ENCODE data around the gene MMEL1.
"Not testable (repeated sequence)": the region's sequence is repeated elsewhere in the genome, so short reads cannot be mapped to it uniquely, and the experiment has no call there.

Gene MMEL1

DNA sequence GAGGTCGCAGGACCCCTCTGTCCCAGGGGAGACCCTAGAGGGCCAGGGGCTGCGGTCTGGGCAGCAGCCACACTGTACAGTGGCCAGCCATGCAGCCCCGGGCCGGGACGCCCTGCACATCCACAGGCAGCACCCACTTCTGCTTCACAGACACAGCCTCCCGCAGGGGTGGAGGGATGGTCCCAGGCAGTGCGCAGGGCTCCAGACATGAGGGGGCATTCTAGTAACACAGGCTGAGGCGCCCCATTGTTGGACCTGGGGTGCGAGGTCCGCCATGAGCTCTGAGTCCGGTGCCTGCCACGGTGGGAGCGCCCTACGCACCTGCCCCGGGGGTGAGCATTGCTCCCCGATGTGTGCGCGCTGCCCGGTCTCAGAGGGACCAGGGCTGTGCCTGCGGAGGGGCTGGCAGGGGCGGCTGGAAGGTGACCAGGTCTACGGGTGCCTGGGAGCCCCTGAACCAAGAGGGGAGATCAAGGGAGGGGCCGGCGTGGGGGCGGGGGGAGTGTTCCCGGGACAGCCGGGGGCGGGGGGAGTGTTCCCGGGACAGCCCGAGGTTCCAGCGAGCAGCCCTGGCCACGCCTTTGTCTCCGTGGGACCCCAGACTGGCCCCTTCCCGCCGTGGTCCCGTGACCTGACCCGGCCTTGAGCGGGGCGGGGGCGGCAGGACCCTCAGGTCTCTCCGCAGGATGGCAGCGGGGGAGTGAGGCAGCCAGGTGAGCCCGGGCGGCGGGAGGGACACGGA, 4.5 kb downstream of the MMEL1 start:
- no peak for DNase-seq

- DNase-seq: no peak
Observed at GRCh38 chr1:2627746-2628145, 5.1 kb downstream of the MMEL1 start.

GRCh38 chr1:2625748-2626147, 7.1 kb downstream of the MMEL1 start:
- DNase-seq: not testable (repeated sequence)

GRCh38 chr1:2625311-2625710, 7.5 kb downstream of the MMEL1 start:
- no peak for DNase-seq

DNA sequence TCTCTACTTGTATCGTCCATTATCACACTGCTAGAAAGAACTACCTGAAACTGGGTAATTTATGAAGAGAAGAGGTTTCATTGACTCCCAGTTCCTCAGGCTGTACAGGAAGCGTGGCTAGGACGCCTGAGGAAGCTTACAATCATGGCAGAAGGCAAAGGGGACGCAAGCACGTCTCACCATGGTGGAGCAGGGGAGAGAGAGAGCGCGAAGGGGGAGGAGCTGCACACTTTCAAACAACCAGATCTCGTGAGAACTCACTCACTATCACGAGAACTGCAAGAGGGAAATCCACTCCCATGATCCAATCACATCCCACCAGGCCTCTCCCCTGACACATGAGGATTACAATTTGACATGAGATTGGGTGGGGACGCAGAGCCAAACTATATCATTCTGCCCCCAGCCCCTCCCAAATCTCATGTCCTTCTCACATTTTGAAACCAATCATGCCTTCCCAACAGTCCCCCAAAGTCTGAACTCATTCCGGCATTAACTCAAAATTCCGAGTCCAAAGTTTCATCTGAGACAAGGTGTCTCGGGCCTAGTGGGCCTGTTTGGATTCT, 8.0 kb downstream of the MMEL1 start:
- no peak for DNase-seq

- DNase-seq: no peak
Observed at GRCh38 chr1:2623571-2624337, 9.1 kb downstream of the MMEL1 start.

GRCh38 chr1:2617971-2618470, 14.8 kb downstream of the MMEL1 start:
- DNase-seq: no peak

DNA sequence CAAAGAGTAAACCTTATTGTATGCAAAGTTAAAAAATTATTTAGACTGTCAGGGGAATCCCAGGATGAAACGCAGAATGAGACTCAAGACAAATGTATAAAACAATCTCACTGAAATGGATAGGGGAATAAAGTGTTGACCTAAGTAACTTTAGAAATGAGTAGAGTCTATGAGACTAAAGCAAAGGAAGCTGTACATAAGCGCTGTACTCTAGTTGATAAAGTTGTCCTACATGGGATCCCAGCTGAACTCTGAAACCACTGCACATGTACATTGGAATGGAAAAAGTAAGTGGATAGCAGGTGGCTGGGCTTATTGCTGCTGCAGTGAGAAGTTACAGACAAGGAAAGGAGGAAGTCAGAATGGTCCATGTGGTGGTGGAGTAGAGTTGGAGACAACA, 18.7 kb downstream of the MMEL1 start:
- DNase-seq: no peak

- DNase-seq: no peak
Observed at GRCh38 chr1:2612591-2613365, 20.0 kb downstream of the MMEL1 start.

DNA sequence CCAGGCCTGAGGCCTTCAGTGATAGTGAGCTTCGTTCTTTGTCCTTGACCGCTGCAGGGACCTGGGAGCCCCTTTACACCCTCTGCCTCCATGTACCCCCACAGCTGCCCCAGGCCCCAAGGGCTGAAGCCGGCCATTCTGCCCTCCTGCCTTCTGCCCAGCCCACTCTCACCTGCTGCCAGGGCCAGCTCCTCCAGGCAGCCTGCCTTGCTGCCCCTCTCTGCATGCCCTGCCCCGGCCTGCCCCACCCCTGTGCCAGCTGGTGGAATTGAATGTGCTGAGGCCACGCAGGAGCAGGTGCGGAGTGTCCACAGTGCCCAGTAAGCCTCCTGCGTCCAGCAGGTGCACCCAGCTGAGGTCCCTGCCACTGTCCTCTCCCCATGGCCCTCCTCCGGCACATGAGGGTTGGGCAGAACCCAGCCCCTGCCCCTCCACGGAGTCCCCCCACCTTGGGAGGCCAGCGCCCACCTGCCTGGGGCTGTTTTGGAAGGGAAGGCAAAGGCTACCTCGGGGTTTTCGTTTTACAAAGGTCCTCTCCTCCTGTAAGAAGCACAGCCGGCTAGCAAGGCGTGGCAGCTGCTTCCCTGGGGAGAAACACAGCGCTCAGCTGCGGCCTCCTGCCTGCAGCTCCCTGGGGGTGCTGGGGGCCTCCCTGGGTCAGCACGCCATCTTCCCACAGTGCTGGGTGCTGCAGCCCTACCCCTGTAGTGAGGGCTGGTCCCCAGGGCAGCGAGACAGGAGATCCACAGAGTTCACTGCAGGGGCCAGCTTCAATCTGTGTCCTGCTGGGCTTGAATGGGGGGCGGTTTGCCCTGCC, 21.0 kb downstream of the MMEL1 start:
- DNase-seq: peak; percentile 8

DNA sequence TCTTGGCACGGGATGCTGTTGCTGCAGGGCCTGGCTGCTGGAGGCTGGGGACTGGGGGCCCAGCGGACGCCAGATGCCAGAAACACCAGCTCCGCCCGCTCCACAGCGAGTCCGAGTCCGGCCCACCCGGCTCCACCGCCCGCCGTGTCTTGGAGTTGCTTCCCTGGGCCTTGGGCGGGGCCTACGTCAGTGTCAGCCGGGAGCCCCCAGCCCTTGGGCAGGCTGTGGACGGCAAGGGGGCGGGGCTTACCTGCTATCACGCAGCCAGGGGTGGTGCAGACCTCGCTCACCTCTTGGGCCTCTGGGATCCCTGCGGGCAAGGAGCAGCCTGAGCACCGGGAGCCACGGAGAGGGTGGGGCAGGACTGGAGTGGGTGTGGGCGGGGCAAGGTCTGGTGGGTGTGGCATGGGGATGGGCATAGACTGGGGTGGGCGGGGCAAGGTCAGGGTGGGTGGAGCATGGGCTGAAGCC, 21.8 kb downstream of the MMEL1 start:
- DNase-seq: peak; percentile 12

DNA sequence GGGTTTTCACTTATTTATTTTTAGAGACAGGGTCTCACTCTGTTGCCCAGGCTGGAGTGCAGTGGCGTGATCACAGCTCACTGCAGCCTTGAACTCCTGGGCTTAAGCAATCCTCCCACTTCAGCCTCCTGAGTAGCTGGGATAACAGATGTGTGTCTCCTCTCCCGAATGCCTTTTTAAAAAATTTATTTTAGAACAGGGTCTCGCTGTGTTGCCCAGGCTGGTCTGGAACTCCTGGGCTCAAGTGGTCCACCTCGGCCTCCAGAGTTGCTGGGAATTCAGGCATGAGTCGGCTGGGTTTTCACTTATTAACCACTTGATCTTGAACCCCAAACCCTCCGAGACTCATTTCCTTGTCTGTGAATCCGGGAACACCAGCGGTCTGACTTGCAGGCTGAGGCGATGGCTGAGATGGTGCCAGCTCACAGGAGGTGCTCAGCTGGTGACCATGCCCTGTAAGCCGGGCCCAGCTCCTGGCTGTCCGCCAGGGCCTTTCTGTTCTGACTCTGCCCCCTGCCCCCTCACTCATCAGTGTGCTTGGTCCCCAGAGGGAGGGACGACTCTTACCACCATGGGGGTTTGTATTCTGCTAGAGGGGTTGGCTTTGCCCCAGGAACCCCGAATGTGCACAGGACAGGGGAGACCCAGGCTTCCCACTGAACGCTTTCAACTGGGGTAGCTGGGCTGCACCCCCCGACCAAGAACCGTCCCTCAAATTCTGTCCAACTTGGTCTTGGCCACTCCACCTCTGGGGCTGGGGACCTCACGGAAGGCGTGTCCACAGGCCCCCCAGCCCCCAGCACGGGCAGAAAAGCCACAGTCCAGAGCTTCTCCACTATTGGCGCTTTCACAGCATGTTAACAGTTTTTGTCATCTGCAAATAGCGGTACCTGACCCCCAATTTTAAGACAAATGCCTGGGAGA, 22.5 kb downstream of the MMEL1 start:
- no peak for DNase-seq

DNA sequence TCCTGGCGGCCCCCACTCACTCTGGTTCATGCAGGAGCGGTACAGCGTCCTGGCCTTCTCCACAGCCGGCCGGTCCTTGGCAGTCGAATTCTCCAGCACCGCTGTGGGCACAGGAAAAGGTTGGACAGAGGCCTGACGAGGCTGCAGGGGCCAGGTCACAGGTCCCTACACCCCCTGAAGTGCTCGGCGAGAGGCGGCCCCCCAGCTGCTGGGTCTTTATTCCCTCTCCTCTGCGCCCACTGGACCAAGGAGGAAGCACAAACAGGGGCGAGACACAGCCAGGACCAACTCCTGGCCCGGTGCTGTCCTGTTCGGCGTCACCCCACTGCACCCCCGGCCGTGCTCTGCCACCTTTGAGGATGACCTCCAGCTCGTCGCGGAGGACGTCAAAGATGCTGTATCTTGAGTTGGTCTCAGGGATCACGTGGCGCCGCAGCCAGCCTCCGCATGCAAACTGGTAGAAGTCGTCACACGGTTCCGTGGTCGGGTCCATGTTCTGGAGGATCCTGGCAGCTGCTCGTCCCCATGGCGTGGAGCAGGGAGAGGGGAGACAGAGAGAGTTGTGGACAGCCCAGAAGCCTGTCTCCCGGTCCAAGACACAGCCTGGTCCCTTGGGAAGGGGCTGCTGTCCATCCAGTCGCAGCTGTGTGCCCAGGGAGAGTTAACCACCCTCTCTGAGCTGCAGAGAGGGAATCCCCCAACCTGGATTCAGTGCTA, 23.3 kb downstream of the MMEL1 start:
- DNase-seq: peak; percentile 8

DNA sequence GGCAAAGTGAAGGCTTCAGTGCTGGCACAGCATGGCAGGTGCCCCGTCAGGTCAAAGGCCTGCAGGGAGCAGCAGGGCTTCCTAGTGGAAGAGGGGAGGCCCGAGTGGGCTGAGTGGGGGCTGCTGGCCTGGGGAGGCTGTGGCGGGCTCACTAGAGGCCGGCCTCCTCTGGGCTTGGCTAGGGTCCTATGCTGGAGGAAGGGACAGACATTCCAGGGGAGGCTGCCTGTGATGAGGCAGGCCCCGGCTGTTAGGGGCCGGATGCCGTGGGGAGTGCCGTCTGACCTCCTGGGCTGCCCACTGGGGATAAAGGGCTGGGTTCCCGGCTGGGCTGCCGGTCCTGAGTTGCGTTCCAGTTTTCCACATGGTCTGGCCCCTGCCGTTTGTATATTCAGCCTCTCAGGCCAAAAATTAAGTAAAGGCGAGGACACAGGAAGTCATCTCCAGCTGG, 25.1 kb downstream of the MMEL1 start:
- no peak for DNase-seq

- DNase-seq: no peak
Observed at GRCh38 chr1:2606881-2607621, 25.8 kb downstream of the MMEL1 start.

GRCh38 chr1:2606396-2606880, 26.4 kb downstream of the MMEL1 start:
- peak; percentile 9 for DNase-seq

DNA sequence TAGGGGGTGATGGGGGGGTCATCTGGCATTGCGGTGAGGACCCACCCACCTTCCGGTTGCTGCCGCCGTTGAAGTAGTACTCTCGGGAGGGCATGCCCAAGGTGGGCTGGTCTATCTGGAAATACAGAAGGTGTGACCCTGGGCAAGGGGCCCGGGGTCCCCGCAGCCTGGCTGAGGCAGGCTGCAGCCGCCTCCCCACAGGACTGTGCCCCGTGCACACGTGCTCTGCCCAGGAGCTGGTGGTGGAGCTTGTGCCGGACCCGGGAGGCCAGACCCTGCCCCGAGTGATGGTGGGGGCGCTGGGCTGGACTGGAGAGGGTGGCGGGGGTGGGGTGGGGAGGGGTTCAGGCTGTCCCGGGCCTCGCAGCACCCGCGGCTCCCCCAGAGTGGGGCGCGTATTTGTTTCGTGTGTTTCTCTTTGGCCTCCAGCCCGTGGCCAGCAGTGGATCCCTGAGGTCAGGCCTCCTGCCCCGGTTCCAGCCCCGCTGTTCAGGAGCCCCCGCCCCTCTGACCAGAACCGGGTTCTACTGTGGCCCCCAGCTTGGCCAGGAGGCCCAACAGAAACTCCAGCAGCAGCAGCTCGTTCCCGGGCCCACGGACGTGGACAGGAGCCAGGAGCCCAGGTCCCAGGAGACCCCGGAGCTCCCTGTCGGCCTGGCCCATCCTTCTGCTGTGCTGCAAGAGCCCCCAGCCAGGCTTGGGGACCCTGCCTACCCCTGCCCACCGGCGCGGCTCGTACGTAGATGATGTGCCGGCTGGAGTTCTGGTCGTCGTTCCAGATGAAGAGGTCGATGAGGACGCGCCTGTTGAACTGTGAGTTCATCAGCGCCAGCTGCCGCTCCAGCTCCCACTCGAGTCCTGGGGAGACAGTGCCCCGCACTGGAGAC, 27.1 kb downstream of the MMEL1 start:
- DNase-seq: peak; percentile 9
